Right cardiac atrium (tissue), 5 donors: ENCODE data around the gene CPNE2. TPM values are rescaled to one million over a fixed set of nuclear protein-coding genes. Genes with fewer than 3 reads are reported as not detected.
"Not testable (repeated sequence)": the region's sequence is repeated elsewhere in the genome, so short reads cannot be mapped to it uniquely, and the experiment has no call there.

ENCODE experiments used
- ATAC-seq, 2 donors: fragments of 200-7000 bp; cut with Tn5 transposase; one replicate each; pipeline versions ENCODE4 v1.8.0 to v1.9.1; 2020; ENCODE audit warnings: moderate library complexity in 2 of 2, mild to moderate bottlenecking in 1 of 2
- DNase-seq, 3 donors: peaks; one replicate each; pipeline ENCODE4 v3.0.0-alpha.2; 2020
- H3K27ac ChIP-seq: one replicate; pipeline ENCODE4 v1.5.1; 2013; ENCODE audit warnings: mild to moderate bottlenecking, low read length, control low read depth, moderate library complexity
- H3K27me3 ChIP-seq: one replicate; pipeline ENCODE4 v1.6.1; 2013; ENCODE audit not compliant: control insufficient read depth, insufficient read depth
- H3K4me1 ChIP-seq: one replicate; pipeline ENCODE4 v1.6.1; 2013; ENCODE audit warnings: low read length; ENCODE audit not compliant: control insufficient read depth, insufficient read depth
- H3K4me3 ChIP-seq: one replicate; pipeline ENCODE4 v1.5.1; 2013; ENCODE audit warnings: low read length, control low read depth
- H3K9me3 ChIP-seq: one replicate; pipeline ENCODE4 v1.6.1; 2013; ENCODE audit warnings: low read length; ENCODE audit not compliant: control insufficient read depth
- WGBS: extraction: QIAGEN DNeasy Blood & Tissue Kit; methylation state at CpG from one replicate; pipeline ENCODE4 v1.1.7; 2013; 5-methylcytosine and 5-hydroxymethylcytosine counted together
- intact Hi-C, 4 donors: fragments of 100-400 bp; cut with DNase I; formaldehyde crosslinking; loops; one replicate each; pipeline versions ENCODE4 v1.11.0 to v1.14.0; 2022 to 2023
- polyA plus RNA-seq: library from polyadenylated mRNA; stranded (reverse); fragments of 200-250 nt; gene quantifications from one replicate; pipeline ENCODE4 v1.2.3, GENCODE V29; 2013
- total RNA-seq, 4 donors: library from RNA; stranded (reverse); fragmentation: NEBNext Ultra II Directional; extraction: Animal tissue kit (Norgen Biotek cat#: 25700); gene quantifications; one replicate each; pipeline ENCODE4 v1.2.1, GENCODE V29; 2021
- donor health status: healthy with polysubstance abuse.
- donor health status: DM: no; HTN: yes; CAD: no.
- donor health status: DM: no; HTN: no; CAD: no.
- donor health status: DM: no; HTN: yes; CAD: no; lungs with severe emphysema.
- donor health status: DM: yes; HTN: yes; CAD: no.

The CPNE2 gene
- total and polyA plus RNA-seq, 5 donors: 13.4 to 24.7 (median 13.7) TPM

- no peak overlapping the region for H3K4me3 ChIP-seq
- WGBS: 82% methylated on average over 7 of the region's 7 CpGs
- DNase-seq (no peak), ATAC-seq (no peak)
- intact Hi-C loops: no loop called here
- H3K4me1 ChIP-seq: no peaks in the 10 kb centered on the region
- H3K27me3 ChIP-seq: no peaks in the 10 kb centered on the region
- H3K9me3 ChIP-seq: no peaks in the 10 kb centered on the region
- no peak overlapping the region for H3K27ac ChIP-seq
Measured at GRCh38 chr16:57054771-57055170, 37.6 kb upstream of the CPNE2 start.

DNA sequence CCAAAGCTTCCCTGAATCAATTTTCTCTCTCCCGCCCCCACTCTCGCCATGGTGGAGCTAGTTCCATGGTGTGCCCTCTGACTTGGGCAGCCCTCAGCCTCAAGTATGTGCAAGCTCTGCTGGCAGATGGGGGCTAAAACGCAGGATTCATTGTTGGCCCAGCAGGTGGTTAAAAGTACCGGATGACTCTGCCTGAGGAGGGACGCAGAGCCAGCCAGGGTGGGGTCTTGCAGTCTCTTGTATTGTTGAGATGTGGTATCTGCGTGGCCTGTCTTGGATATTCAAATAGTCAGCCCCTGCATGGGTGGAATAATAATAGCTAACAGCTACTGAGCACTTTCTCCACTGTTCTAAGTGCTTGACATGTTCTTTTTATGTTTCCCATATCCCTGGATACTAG, 36.7 kb upstream of the CPNE2 start:
- intact Hi-C loops: no loop called here
- peaks cover 2% of the 10 kb centered on the region for H3K4me1 ChIP-seq
- ATAC-seq: no peak
- no peak overlapping the region for H3K4me3 ChIP-seq
- 83% methylated on average over 6 of the region's 6 CpGs for WGBS
- H3K9me3 ChIP-seq: no peaks in the 10 kb centered on the region
- DNase-seq: no peak
- H3K27me3 ChIP-seq: no peaks in the 10 kb centered on the region
- no peak overlapping the region for H3K27ac ChIP-seq

- 80% methylated on average over 9 of the region's 9 CpGs for WGBS
- DNase-seq: no peak
- intact Hi-C loops: no loop called here
- Histone ChIP-seq H3K4me1 (peaks cover 10% of the 10 kb centered on the region), H3K9me3 (no peaks in the 10 kb centered on the region), H3K27me3 (no peaks in the 10 kb centered on the region), H3K27ac (no peak overlapping the region), H3K4me3 (no peak overlapping the region)
- ATAC-seq: no peak
Measured at GRCh38 chr16:57058291-57058861, 34.0 kb upstream of the CPNE2 start.

- H3K9me3 ChIP-seq: no peaks in the 10 kb centered on the region
- ATAC-seq: peak in 1 of 2 donors; percentile 34
- intact Hi-C loops: no loop called here
- no peaks in the 10 kb centered on the region for H3K27me3 ChIP-seq
- peak overlapping the region; percentile 43 for H3K27ac ChIP-seq
- H3K4me1 ChIP-seq: peaks cover 10% of the 10 kb centered on the region
- H3K4me3 ChIP-seq: no peak overlapping the region
- DNase-seq: no peak
- WGBS: 77% methylated on average over 9 of the region's 9 CpGs
Measured at GRCh38 chr16:57060323-57061083, 31.9 kb upstream of the CPNE2 start.

- peak; percentile 86 to 88 for ATAC-seq
- Histone ChIP-seq H3K27ac (peak overlapping the region; percentile 43), H3K27me3 (no peaks in the 10 kb centered on the region), H3K9me3 (no peaks in the 10 kb centered on the region), H3K4me3 (no peak overlapping the region), H3K4me1 (peaks cover 10% of the 10 kb centered on the region)
- intact Hi-C loops: no loop called here
- 40% methylated on average over 11 of the region's 11 CpGs for WGBS
- DNase-seq: peak; percentile 80 to 88 (median 87)
Measured at GRCh38 chr16:57061084-57061905, 31.1 kb upstream of the CPNE2 start.

GRCh38 chr16:57062329-57062728, 30.1 kb upstream of the CPNE2 start:
- no peaks in the 10 kb centered on the region for H3K27me3 ChIP-seq
- intact Hi-C loops: no loop called here
- H3K4me1 ChIP-seq: peaks cover 10% of the 10 kb centered on the region
- H3K27ac ChIP-seq: no peak overlapping the region
- 58% methylated on average over 8 of the region's 8 CpGs for WGBS
- no peaks in the 10 kb centered on the region for H3K9me3 ChIP-seq
- no peak overlapping the region for H3K4me3 ChIP-seq
- DNase-seq (no peak), ATAC-seq (peak in 1 of 2 donors; percentile 7)

DNA sequence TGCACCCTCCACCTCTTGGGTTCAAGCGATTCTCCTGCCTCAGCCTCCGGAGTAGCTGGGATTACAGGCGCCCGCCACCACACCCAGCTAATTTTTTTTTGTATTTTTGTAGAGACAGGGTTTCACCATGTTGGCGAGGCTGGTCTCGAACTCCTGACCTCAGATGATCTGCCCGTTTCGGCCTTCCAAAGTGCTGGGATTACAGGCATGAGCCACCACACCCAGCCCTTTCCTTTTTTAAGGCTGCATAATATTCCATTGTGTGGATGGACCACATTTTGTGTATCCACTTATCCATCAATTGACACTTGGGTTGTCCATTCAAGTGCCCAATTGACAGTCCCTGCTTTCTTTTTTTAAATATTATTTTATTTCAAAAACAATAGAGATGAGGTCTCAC, 29.2 kb upstream of the CPNE2 start:
- intact Hi-C loops, H3K27ac ChIP-seq, H3K4me3 ChIP-seq, ATAC-seq, H3K9me3 ChIP-seq, H3K27me3 ChIP-seq, DNase-seq: not testable (repeated sequence)
- H3K4me1 ChIP-seq: peaks cover 10% of the 10 kb centered on the region
- WGBS: 94% methylated on average over 8 of the region's 8 CpGs

- Histone ChIP-seq H3K4me1 (peaks cover 10% of the 10 kb centered on the region), H3K27me3 (no peaks in the 10 kb centered on the region), H3K9me3 (no peaks in the 10 kb centered on the region), H3K27ac (no peak overlapping the region), H3K4me3 (no peak overlapping the region)
- no peak for ATAC-seq
- intact Hi-C loops: no loop called here
- no peak for DNase-seq
- 93% methylated on average over 5 of the region's 5 CpGs for WGBS
Measured at GRCh38 chr16:57064995-57065394, 27.4 kb upstream of the CPNE2 start.

- Histone ChIP-seq H3K4me1 (no peaks in the 10 kb centered on the region), H3K9me3 (no peaks in the 10 kb centered on the region), H3K27me3 (no peaks in the 10 kb centered on the region), H3K27ac (no peak overlapping the region), H3K4me3 (no peak overlapping the region)
- no peak for DNase-seq
- WGBS: 84% methylated on average over 4 of the region's 4 CpGs
- intact Hi-C loops: no loop called here
- no peak for ATAC-seq
Measured at GRCh38 chr16:57066625-57067024, 25.8 kb upstream of the CPNE2 start.

DNA sequence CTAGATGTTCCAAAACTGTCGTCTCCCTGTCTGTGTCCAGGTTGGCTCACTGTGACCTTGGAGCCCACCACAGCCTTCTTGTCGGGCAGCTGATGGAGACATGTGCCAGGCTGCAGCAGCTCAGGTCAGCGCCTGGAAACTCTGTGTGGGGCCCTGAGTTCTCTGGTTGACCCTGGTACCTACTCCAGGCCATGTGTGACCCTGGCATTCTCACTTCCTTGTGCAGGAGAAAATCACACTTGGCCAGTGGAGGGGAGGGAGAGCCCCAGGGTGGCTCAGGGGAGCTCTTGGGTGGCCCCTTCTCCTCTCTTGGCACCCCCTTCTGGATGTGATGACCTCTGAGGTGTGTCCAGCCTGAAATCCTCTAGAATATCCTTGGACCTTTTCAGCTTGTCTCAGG, 25.0 kb upstream of the CPNE2 start:
- H3K9me3 ChIP-seq: no peaks in the 10 kb centered on the region
- intact Hi-C loops: no loop called here
- DNase-seq: no peak
- WGBS: 93% methylated on average over 3 of the region's 3 CpGs
- ATAC-seq: peak in 1 of 2 donors; percentile 13
- H3K4me3 ChIP-seq: no peak overlapping the region
- H3K4me1 ChIP-seq: no peaks in the 10 kb centered on the region
- H3K27me3 ChIP-seq: no peaks in the 10 kb centered on the region
- no peak overlapping the region for H3K27ac ChIP-seq

- H3K4me3 ChIP-seq: no peak overlapping the region
- WGBS: 90% methylated on average over 7 of the region's 7 CpGs
- H3K9me3 ChIP-seq: no peaks in the 10 kb centered on the region
- no peaks in the 10 kb centered on the region for H3K27me3 ChIP-seq
- H3K27ac ChIP-seq: no peak overlapping the region
- intact Hi-C loops: no loop called here
- DNase-seq (no peak), ATAC-seq (no peak)
- H3K4me1 ChIP-seq: no peaks in the 10 kb centered on the region
Measured at GRCh38 chr16:57069053-57069452, 23.3 kb upstream of the CPNE2 start.
